ENCODE results near the gene CMTR2.

- TF ChIP-seq CTCF (conservative IDR thresholded peaks at IDR 0.05; ENCODE audit: low read depth in 2 of 2) (no peak), EZH2phosphoT487 (IDR thresholded peaks at IDR 0.05; ENCODE audit: unreplicated experiment) (no peak), POLR2AphosphoS5 (IDR thresholded peaks at IDR 0.05; ENCODE audit: low read depth) (no peak), EZH2 (IDR thresholded peaks at IDR 0.05; ENCODE audit: low read depth, unreplicated experiment) (no peak), JUNB (IDR thresholded peaks at IDR 0.05; ENCODE audit: unreplicated experiment) (no peak), ETS1 (IDR thresholded peaks at IDR 0.05) (no peak), CREB1 (CRISPR knock-in tag; IDR thresholded peaks at IDR 0.05; ENCODE audit: low read depth) (no peak), REST (IDR thresholded peaks at IDR 0.05; ENCODE audit: unreplicated experiment) (no peak)
Observed at GRCh38 chr16:71258372-71258771, 30.8 kb downstream of the CMTR2 start.
